Loucy (cell line): ENCODE results near the gene RGS2.

Experiments used
- H2AFZ ChIP-seq: fragments of 200-600 bp; sonication (generic); 2 replicates; pipeline ENCODE4 v1.6.0; 2016; ENCODE audit warnings: antibody characterized with exemption, mild to moderate bottlenecking, low read length, moderate library complexity
- H3F3A ChIP-seq: fragments of 200-600 bp; 2 replicates; pipeline ENCODE4 v1.6.0; 2016; ENCODE audit warnings: antibody characterized with exemption, low read depth, mild to moderate bottlenecking
- H3K27me3 ChIP-seq: fragments of 200-600 bp; sonication (generic); 2 replicates; pipeline ENCODE4 v1.6.1; 2014; ENCODE audit warnings: low read length, mild to moderate bottlenecking; ENCODE audit not compliant: insufficient read depth, poor library complexity, severe bottlenecking
- H3K36me3 ChIP-seq: fragments of 200-600 bp; sonication (generic); 2 replicates; pipeline ENCODE4 v1.6.1; 2016; ENCODE audit warnings: low read length; ENCODE audit not compliant: insufficient read depth
- H3K4me1 ChIP-seq: fragments of 200-600 bp; sonication (generic); 2 replicates; pipeline ENCODE4 v1.5.1; 2014; ENCODE audit warnings: low read length, mild to moderate bottlenecking; ENCODE audit not compliant: insufficient read depth, poor library complexity, severe bottlenecking
- H3K4me2 ChIP-seq: fragments of 200-600 bp; sonication (generic); 2 replicates; pipeline ENCODE4 v1.6.0; 2014; ENCODE audit warnings: antibody characterized with exemption, low read length, low read depth, mild to moderate bottlenecking; ENCODE audit not compliant: poor library complexity, severe bottlenecking
- H3K4me3 ChIP-seq: fragments of 200-600 bp; sonication (generic); 2 replicates; pipeline ENCODE4 v1.5.1; 2014; ENCODE audit warnings: low read length, mild to moderate bottlenecking, mixed read lengths; ENCODE audit not compliant: poor library complexity, severe bottlenecking
- H3K79me2 ChIP-seq: fragments of 200-600 bp; sonication (generic); 2 replicates; pipeline ENCODE4 v1.6.1; 2014; ENCODE audit warnings: low read length; ENCODE audit not compliant: insufficient read depth
- H3K9ac ChIP-seq: fragments of 200-600 bp; sonication (generic); 2 replicates; pipeline ENCODE4 v1.6.0; 2014; ENCODE audit warnings: mild to moderate bottlenecking, low read depth, low read length, moderate library complexity; ENCODE audit not compliant: poor library complexity, severe bottlenecking
- H3K9me2 ChIP-seq: fragments of 200-600 bp; sonication (generic); replicated peaks from 2 replicates; pipeline ENCODE4 v1.6.1; 2016; ENCODE audit warnings: low read depth, low read length, mixed read lengths
- H3K9me3 ChIP-seq: fragments of 200-600 bp; sonication (generic); 2 replicates; pipeline ENCODE4 v1.6.1; 2014; ENCODE audit warnings: mild to moderate bottlenecking, antibody characterized with exemption, low read length, low read depth; ENCODE audit not compliant: insufficient read depth
- H4K20me1 ChIP-seq: fragments of 200-600 bp; sonication (generic); 2 replicates; pipeline ENCODE4 v1.6.0; 2014; ENCODE audit warnings: antibody characterized with exemption, low read length, mild to moderate bottlenecking; ENCODE audit not compliant: insufficient read depth, poor library complexity, severe bottlenecking
- CTCF ChIP-seq: fragments of 200-600 bp; sonication (generic); conservative IDR thresholded peaks from 2 replicates; pipeline ENCODE4 v1.5.1; 2014; ENCODE audit warnings: mild to moderate bottlenecking, antibody characterized with exemption, low read length
- EZH2phosphoT487 ChIP-seq: fragments of 200-600 bp; IDR thresholded peaks from 2 replicates; pipeline ENCODE4 v1.6.1; 2018; ENCODE audit warnings: antibody characterized with exemption, mild to moderate bottlenecking, moderate library complexity, borderline replicate concordance

RGS2 gene

GRCh38 chr1:192805832-192806323, 3.0 kb upstream of the RGS2 start:
- no peaks in the 10 kb centered on the region for H4K20me1 ChIP-seq
- H3K4me2 ChIP-seq: no peak overlapping the region
- no peak overlapping the region for H2AFZ ChIP-seq
- H3K4me1 ChIP-seq: peaks cover 30% of the 10 kb centered on the region
- H3K9ac ChIP-seq: no peak overlapping the region
- no peaks in the 10 kb centered on the region for H3K36me3 ChIP-seq
- no peaks in the 10 kb centered on the region for H3K27me3 ChIP-seq
- H3K4me3 ChIP-seq: no peak overlapping the region
- no peaks in the 10 kb centered on the region for H3F3A ChIP-seq
- peak; percentile 80 for TF ChIP-seq CTCF
- TF ChIP-seq EZH2phosphoT487: no peak
- no peaks in the 10 kb centered on the region for H3K9me2 ChIP-seq
- H3K9me3 ChIP-seq: no peaks in the 10 kb centered on the region
- H3K79me2 ChIP-seq: peaks cover 4% of the 10 kb centered on the region; the same call in 1 of the 2 replicates

GRCh38 chr1:192807211-192808162, 1.4 kb upstream of the RGS2 start:
- Histone ChIP-seq H3K4me1 (peaks cover 37% of the 10 kb centered on the region), H3K9ac (peak overlapping the region; percentile 79), H3K79me2 (peaks cover 4% of the 10 kb centered on the region; the same call in 1 of the 2 replicates), H4K20me1 (no peaks in the 10 kb centered on the region), H2AFZ (peak overlapping the region; percentile 97), H3K9me3 (no peaks in the 10 kb centered on the region), H3K4me3 (peak overlapping the region; percentile 93), H3K27me3 (no peaks in the 10 kb centered on the region), H3K9me2 (no peaks in the 10 kb centered on the region), H3K36me3 (no peaks in the 10 kb centered on the region), H3F3A (no peaks in the 10 kb centered on the region), H3K4me2 (peak overlapping the region; percentile 98)
- TF ChIP-seq CTCF: peak; percentile 59
- TF ChIP-seq EZH2phosphoT487: no peak

- H3K9ac ChIP-seq: peak overlapping the region; percentile 79
- no peaks in the 10 kb centered on the region for H4K20me1 ChIP-seq
- no peaks in the 10 kb centered on the region for H3K9me3 ChIP-seq
- peak overlapping the region; percentile 98 for H3K4me2 ChIP-seq
- H3K9me2 ChIP-seq: no peaks in the 10 kb centered on the region
- peaks cover 4% of the 10 kb centered on the region; the same call in 1 of the 2 replicates for H3K79me2 ChIP-seq
- H3K4me1 ChIP-seq: peaks cover 37% of the 10 kb centered on the region
- peak overlapping the region; percentile 93 for H3K4me3 ChIP-seq
- TF ChIP-seq EZH2phosphoT487 (no peak), CTCF (no peak)
- no peaks in the 10 kb centered on the region for H3F3A ChIP-seq
- peak overlapping the region; percentile 97 for H2AFZ ChIP-seq
- H3K36me3 ChIP-seq: no peaks in the 10 kb centered on the region
- H3K27me3 ChIP-seq: no peaks in the 10 kb centered on the region
These were observed 699 bp upstream of the RGS2 start for GRCh38 chr1:192808163-192808517.
